Activated T-helper 17 cell treated with anti-CD3 and anti-CD28 coated beads, Interleukin-2, amount 50 U/mL, for 72 hours (primary cell): ENCODE measurements around the gene AP5Z1. TPM values are rescaled to one million over a fixed set of nuclear protein-coding genes. Genes with fewer than 3 reads are reported as not detected.
A peak's percentile ranks its signal among the peaks of the same experiment; 100 is the strongest.

Experiments used
- ATAC-seq: fragments of 150-1000 bp; cut with Tn5 transposase; replicated peaks from 2 replicates; pipeline ENCODE4 v1.10.0; 2021; ENCODE audit warnings: mild to moderate bottlenecking, moderate library complexity
- H3K27ac Mint-ChIP-seq: one replicate; pipeline ENCODE4 v1.8.0; 2022; ENCODE audit warnings: mixed read lengths
- H3K27me3 Mint-ChIP-seq: one replicate; pipeline ENCODE4 v1.8.0; 2022; ENCODE audit warnings: mixed read lengths
- H3K36me3 Mint-ChIP-seq: one replicate; pipeline ENCODE4 v1.8.0; 2022; ENCODE audit warnings: low read depth, mild to moderate bottlenecking, mixed read lengths
- H3K4me1 Mint-ChIP-seq: one replicate; pipeline ENCODE4 v1.8.0; 2022; ENCODE audit warnings: mixed read lengths
- H3K4me3 Mint-ChIP-seq: one replicate; pipeline ENCODE4 v1.8.0; 2022; ENCODE audit warnings: mild to moderate bottlenecking, mixed read lengths
- H3K9me3 Mint-ChIP-seq: one replicate; pipeline ENCODE4 v1.8.0; 2022; ENCODE audit warnings: mixed read lengths
- total RNA-seq, 2 donors: library from RNA; stranded (reverse); gene quantifications; one replicate each; pipeline ENCODE4 v1.2.3, GENCODE V29; 2022

Gene AP5Z1
- total RNA-seq, 2 donors from 2014 or later, result 38.7 to 51.9 TPM

DNA sequence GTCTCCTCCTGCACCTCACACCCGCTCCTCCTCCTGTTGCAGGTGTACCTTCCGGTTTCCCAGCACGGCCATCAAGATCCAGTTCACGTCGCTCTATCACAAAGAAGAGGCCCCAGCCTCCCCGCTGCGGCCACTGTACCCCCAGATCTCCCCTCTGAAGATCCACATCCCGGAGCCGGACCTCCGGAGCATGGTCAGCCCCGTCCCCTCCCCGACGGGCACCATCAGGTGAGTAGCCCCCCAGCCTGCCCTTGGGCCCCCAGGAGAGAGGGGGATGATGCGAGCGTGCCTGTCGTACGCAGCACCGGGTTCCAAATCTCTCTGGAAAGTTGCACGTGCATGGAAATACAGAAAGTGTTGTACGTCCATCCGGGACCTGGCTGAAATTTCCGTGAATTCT, 34.6 kb upstream of the AP5Z1 start:
- Mint-ChIP-seq H3K27ac (no peak overlapping the region), H3K36me3 (peaks cover 41% of the 10 kb centered on the region), H3K4me1 (peaks cover 28% of the 10 kb centered on the region), H3K4me3 (no peak overlapping the region), H3K27me3 (no peaks in the 10 kb centered on the region), H3K9me3 (no peaks in the 10 kb centered on the region)
- ATAC-seq, result no peak

DNA sequence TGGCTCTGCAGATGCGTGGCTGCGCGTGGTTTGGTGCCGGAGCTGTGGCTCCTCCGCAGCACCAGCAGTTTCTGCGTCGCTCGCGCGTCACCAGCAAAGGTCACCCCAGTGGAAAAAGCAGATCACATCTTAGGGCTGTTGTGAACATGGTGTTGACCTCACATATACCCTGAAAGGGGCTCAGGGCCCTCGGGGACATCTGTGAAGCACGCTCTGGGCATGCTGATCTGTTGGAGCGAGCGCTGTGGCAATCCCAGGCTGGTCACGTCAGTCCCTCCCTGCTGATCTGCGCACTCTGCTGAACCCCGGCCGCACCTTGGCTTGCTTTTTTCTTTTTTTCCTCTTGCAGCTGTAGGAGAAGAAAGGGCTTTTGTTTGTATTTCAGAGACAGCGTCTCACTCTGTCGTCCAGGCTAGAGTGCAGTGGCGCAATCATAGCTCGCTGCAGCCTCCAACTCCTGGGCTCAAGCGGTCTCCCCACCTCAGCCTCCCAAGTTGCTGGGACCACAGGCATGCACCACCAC, 33.3 kb upstream of the AP5Z1 start:
- Mint-ChIP-seq H3K4me3 (no peak overlapping the region), H3K4me1 (peaks cover 24% of the 10 kb centered on the region), H3K27me3 (no peaks in the 10 kb centered on the region), H3K27ac (no peak overlapping the region), H3K36me3 (peaks cover 47% of the 10 kb centered on the region), H3K9me3 (no peaks in the 10 kb centered on the region)
- ATAC-seq, result no peak

DNA sequence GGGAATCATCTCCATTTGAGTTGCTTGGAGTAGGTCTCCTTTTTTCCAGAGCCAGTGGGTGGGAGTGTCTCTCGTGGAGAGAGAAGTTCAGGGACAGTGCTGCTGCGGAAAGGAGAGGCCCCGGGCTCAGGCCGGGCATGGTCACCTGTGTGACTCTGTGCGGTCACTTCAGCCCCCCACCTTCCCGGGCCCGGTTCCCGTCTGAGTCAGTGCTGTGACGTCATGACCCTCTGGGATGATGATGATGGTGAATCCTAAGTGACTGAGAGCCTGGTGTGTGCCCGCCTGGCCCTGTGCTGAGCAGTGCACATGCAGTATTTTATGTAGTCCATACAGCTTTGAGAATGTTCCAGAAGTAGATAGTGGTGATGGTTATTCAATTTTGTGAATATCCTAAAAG, 32.6 kb upstream of the AP5Z1 start:
- Mint-ChIP-seq H3K27ac (peak overlapping the region; percentile 56), H3K4me3 (no peak overlapping the region), H3K4me1 (peaks cover 24% of the 10 kb centered on the region), H3K36me3 (peaks cover 51% of the 10 kb centered on the region), H3K27me3 (no peaks in the 10 kb centered on the region), H3K9me3 (no peaks in the 10 kb centered on the region)
- ATAC-seq, result no peak

DNA sequence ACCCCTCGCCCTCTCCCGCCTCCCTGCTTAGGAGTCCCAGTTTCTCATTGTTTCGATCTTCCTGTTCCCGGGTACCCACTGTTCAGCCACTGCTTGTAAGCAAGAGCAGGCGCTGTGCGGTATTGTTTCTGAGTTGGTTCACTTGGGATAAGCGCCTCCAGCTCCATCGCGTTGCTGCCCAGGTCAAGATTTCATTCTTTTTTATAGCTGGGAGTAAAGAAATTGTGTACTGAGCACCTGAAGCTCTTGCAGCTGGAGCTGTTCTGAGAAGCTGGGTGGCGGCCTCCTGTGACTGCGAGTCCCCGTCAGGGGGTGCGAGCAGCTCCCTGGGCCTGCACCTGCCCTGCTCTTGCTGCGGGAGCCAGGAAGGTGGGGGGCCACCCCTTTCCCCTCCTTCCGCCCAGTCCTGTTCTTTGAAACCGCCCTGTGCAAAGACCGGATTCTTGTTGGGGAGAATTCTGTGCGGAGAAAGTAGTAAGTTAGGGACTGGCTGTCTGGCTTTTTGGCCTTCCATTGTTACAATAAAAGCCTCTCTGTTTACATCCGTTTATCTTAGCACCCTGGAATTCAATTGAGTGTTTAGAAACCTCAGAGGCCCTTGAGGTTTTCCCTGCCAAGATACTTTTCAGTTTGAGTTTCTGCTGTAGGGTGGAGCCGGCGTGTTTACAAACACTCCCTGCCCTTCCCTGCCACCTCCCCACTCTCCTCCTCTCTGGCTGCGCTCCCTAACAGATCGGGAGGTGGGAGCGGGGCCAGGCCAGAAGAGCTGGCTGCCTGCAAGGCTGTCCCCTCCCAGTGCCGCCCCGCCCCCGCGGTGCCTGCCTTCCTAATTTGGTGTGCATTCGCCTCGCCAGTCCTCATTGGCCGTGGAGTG, 30.8 kb upstream of the AP5Z1 start:
- H3K4me1 Mint-ChIP-seq, result peaks cover 26% of the 10 kb centered on the region
- H3K27me3 Mint-ChIP-seq, result no peaks in the 10 kb centered on the region
- H3K4me3 Mint-ChIP-seq, result peak overlapping the region; percentile 80
- peak; percentile 90 for ATAC-seq
- peaks cover 60% of the 10 kb centered on the region for H3K36me3 Mint-ChIP-seq
- no peaks in the 10 kb centered on the region for H3K9me3 Mint-ChIP-seq
- peak overlapping the region; percentile 87 for H3K27ac Mint-ChIP-seq

DNA sequence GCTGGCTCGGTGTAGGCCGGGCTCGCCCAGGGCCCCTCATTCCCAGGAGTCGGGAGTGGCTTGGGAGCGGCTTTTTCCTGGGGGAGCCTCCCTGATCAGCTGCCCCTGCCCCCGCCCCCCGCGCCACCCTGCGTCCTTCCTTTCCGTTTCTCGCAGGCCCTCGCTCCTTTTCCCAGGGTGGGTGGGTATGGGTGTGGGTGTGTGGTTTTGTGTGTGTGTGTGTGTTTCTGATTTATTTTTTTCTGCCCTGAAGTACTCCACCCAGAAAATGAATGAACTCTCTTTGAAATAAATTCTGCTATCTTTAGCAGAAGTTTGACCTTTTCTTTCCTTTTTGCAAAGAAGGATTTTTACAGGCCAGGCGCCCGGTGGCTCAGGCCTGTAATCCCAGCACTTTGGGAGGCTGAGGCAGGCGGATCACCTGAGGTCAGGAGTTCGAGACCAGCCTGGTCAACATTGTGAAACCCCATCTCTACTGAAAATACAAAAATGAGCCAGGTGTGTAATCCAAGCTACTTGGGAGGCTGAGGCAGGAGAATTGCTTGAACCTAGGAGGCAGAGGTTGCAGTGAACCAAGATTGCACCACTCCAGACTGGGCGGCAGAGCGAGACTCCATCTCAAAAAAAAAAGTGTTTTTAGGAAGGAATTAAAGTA, 30.0 kb upstream of the AP5Z1 start:
- H3K4me1 Mint-ChIP-seq, result peaks cover 23% of the 10 kb centered on the region
- no peaks in the 10 kb centered on the region for H3K9me3 Mint-ChIP-seq
- no peaks in the 10 kb centered on the region for H3K27me3 Mint-ChIP-seq
- H3K4me3 Mint-ChIP-seq, result peak overlapping the region; percentile 80
- peak overlapping the region; percentile 87 for H3K27ac Mint-ChIP-seq
- ATAC-seq, result peak; percentile 46
- peaks cover 56% of the 10 kb centered on the region for H3K36me3 Mint-ChIP-seq

DNA sequence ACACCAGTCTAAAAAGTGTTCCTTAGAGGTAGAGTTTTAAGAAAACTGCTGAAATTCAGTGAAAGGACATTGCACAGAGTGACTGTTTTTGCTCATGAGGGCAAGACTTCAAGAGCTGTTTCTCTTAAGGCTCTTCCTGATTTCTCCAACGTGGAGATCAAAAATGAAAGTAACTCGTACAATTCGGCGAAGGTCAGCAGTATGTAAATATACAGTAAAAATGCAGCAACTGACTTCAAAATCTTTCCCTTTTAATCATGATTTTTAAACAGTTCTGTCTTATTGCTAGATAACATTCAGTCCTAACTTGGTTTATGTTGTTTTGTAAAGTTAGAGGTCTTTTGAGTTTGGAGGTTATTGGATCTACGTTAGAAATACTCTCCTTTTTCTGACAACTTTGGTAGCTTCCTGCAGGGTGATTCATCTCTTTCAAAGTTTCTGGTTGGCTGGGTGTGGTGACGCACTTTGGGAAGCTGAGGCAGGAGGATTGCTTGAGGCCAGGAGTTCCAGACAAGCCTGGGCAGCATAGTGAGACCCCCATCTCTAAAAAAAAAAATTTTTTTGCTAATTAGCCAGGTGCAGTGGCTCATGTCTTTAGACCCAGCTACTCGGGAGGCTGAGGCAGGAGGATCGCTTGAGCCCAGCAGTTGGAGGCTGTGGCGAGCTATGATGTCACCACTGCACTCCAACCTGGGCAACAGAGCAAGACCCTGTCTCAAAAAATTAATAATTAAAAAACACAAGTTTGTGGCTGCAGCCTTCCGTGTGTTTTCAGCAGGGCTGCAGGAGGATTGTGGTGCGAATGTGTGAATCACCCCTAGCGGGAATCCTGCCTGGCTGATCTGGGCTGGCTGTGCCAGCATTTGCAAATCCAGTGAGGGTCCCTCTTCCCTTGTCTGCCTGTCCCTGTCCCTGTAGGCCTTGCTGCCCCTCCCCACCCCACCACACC, 29.2 kb upstream of the AP5Z1 start:
- peak; percentile 30 for ATAC-seq
- Mint-ChIP-seq H3K9me3 (no peaks in the 10 kb centered on the region), H3K4me1 (peaks cover 23% of the 10 kb centered on the region), H3K36me3 (peaks cover 50% of the 10 kb centered on the region), H3K27me3 (no peaks in the 10 kb centered on the region), H3K4me3 (peak overlapping the region; percentile 80), H3K27ac (peak overlapping the region; percentile 87)

DNA sequence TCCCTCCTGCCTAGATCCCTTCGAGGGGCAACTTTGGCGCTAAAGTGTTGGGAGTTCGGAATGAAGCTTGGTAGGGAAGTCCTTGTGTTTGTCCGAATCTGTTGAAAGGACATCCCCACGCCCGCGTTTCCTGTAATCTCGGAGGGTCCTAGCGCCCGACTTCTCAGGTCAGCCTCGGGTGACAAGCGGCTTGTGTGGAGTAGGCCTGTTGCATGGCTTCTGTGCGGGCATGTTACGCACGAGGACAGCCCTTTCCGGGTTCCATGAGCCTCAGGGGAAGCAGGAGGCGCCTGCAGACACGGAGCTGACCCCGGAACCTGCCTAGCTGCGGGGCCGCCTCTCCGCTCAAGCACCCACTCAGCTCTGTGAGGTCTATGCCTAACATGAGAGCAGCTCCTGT, 28.4 kb upstream of the AP5Z1 start:
- ATAC-seq, result no peak
- H3K4me3 Mint-ChIP-seq, result peak overlapping the region; percentile 80
- H3K4me1 Mint-ChIP-seq, result peaks cover 23% of the 10 kb centered on the region
- peaks cover 43% of the 10 kb centered on the region for H3K36me3 Mint-ChIP-seq
- H3K27ac Mint-ChIP-seq, result peak overlapping the region; percentile 87
- H3K27me3 Mint-ChIP-seq, result no peaks in the 10 kb centered on the region
- no peaks in the 10 kb centered on the region for H3K9me3 Mint-ChIP-seq

DNA sequence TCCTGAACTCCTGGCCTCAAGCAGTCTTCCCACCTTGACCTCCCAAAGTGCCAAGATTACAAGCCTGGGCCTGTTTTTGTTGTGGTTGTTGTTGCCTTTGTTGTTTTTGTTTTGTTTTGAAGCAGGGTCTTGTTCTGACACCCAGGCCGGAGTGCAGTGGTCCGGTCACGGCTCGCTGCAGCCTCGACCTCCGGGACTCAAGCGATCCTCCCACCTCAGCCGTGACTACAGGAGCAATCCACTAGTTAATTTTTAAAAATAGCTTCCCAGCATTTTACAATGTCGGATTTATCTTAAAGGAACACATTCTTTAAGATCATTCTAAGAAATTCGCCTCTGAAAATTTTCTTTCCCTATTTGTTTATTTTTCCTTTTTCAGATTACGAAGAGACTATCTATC, 27.7 kb upstream of the AP5Z1 start:
- H3K4me3 Mint-ChIP-seq, result peak overlapping the region; percentile 80

DNA sequence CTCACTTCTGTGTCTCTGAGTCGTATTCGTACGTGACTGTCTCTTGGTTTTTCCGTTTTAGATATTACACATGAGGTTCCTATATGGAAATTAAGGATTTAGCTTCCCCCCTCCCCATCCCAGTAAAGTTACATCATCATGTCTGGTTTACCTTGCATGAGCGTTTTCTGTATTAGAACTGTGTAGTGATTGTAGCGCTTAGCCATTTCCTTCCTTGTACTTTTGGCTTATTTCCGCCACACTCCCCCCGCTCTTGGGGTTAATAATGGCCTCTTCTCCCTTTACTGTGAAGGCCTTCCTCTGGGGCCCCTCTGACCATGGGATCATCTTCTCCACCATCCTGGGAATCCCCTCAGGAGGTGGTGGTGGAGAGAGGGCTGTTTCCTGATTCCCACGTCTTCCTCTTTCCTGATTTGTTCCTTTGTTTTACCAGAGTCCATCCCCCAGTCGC, 27.2 kb upstream of the AP5Z1 start:
- peak overlapping the region; percentile 80 for H3K4me3 Mint-ChIP-seq
- H3K27ac Mint-ChIP-seq, result peak overlapping the region; percentile 87
- no peaks in the 10 kb centered on the region for H3K9me3 Mint-ChIP-seq
- H3K36me3 Mint-ChIP-seq, result peaks cover 42% of the 10 kb centered on the region
- H3K4me1 Mint-ChIP-seq, result peaks cover 33% of the 10 kb centered on the region
- no peaks in the 10 kb centered on the region for H3K27me3 Mint-ChIP-seq
- ATAC-seq, result peak; percentile 16

More for the DNA sequence above, 27.7 kb upstream of the AP5Z1 start:
- Mint-ChIP-seq H3K27ac (peak overlapping the region; percentile 87), H3K9me3 (no peaks in the 10 kb centered on the region), H3K36me3 (peaks cover 41% of the 10 kb centered on the region), H3K27me3 (no peaks in the 10 kb centered on the region), H3K4me1 (peaks cover 29% of the 10 kb centered on the region)
- ATAC-seq, result no peak

DNA sequence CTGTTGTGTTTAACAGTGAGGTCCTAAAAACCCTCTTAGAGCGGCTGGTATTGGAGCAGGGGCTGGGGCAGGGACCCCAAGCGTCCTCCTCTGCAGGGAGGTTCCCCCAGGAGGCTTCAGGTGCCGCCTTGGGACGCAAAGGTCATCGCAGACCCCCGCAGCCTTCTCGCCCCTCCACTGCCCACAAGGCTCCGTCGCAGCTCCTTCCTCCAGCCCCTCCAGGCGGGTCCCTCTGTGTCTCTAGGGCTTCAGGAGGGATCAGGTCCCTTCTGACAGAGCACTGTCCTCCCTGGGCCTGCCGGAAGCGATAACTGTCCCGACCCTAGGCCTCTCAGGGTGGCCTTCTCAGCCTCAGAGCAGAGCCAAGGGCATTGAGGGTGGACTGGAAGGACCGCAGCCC, 26.1 kb upstream of the AP5Z1 start:
- no peak for ATAC-seq
- no peaks in the 10 kb centered on the region for H3K27me3 Mint-ChIP-seq
- peak overlapping the region; percentile 80 for H3K4me3 Mint-ChIP-seq
- H3K9me3 Mint-ChIP-seq, result no peaks in the 10 kb centered on the region
- H3K36me3 Mint-ChIP-seq, result peaks cover 38% of the 10 kb centered on the region
- H3K4me1 Mint-ChIP-seq, result peaks cover 30% of the 10 kb centered on the region
- peak overlapping the region; percentile 87 for H3K27ac Mint-ChIP-seq

DNA sequence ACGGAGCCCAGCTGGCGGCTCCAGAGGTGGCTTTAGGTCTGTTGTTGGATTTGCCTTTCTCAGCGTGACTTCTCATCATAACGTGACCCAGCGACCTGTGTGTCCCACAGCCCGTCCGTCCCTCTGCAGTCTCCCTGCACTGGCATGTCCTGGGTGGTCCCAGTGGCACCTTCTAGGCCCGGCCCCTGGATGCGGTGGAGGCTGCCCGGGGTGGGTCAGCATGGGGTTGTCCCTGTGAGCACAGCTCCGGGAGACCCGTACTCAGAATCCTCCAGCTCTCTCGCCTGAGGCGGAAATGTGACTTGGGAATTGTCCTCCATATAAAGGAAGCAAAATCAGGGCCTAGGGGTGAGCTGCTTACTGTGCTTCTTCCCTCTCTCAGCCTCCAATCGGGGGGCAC, 25.6 kb upstream of the AP5Z1 start:
- Mint-ChIP-seq H3K27ac (no peak overlapping the region), H3K4me1 (peaks cover 26% of the 10 kb centered on the region), H3K4me3 (no peak overlapping the region), H3K9me3 (no peaks in the 10 kb centered on the region), H3K36me3 (peaks cover 40% of the 10 kb centered on the region), H3K27me3 (no peaks in the 10 kb centered on the region)
- ATAC-seq, result no peak

DNA sequence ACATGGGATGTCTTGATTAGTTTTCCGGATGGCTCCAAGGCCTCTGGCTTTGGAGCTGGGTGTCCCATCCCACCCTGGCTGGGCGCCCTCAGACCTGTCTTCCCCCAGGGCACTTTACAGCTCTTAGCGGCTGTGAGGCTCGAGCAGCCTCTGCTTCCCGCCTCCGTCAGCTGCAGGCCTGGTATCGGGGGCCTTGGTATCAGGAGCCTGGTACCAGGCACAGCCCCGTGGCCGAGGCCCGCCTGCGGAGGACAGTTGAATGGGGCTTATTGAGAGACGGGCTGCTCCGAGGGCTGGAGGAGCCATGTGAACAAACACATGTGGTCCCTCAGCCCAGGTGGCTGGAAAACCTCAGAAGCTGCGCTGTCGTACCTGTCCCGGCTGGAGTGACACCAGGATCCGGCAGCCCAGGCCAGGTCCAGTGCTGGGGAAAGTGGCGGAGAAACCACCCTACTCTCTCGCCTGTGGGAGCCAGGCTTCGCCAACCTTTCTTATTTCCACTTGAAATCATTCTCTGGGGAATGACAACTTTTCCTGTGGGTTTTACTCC, 23.9 kb upstream of the AP5Z1 start:
- no peaks in the 10 kb centered on the region for H3K27me3 Mint-ChIP-seq

DNA sequence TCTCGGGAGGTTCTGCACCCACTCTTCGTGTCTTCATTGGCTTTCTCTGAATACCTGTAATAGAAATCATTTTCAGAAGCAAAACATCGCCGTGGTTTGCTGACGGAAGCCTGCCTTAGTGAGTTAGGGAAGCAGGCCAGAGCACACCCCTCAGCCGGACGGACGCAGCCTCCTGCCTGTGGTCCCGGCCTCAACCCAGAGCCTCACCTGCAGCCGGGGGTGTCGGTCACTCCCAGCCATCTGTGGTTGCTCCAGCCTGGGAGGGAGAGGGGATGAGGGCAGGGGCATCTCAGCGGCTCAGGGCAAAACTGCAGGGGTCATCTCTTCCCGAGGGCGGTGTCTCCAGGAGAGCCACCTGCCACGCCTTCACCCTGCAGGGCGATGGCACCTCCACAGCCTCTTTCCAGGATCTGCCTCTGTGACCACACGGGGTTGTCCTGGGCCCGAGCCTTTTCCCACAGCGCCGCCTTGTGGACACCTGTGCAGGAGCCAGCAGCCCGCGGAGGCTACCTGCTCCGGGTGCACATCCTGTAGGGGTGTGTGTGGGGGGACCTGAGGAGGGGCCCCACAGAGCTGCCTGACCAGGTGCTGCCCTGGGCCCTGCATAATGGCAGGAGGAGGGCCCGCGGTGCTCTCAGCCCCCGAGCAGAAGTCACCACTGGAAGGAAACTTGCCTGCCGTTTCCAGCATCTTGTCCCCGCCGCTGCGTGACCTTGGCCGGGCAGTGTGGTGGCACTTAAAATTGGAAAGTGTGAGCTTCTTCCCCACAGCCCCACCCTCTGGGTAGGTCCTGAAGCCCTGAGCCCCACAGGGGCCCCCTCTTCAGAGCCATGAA, 21.6 kb upstream of the AP5Z1 start:
- H3K4me3 Mint-ChIP-seq, result peak overlapping the region; percentile 35
- peak; percentile 98 for ATAC-seq
- H3K27me3 Mint-ChIP-seq, result no peaks in the 10 kb centered on the region
- H3K36me3 Mint-ChIP-seq, result peaks cover 51% of the 10 kb centered on the region
- peaks cover 14% of the 10 kb centered on the region for H3K4me1 Mint-ChIP-seq
- no peaks in the 10 kb centered on the region for H3K9me3 Mint-ChIP-seq
- peak overlapping the region; percentile 67 for H3K27ac Mint-ChIP-seq

More for the DNA sequence above, 23.9 kb upstream of the AP5Z1 start:
- no peak for ATAC-seq
- Mint-ChIP-seq H3K36me3 (peaks cover 44% of the 10 kb centered on the region), H3K4me1 (peaks cover 25% of the 10 kb centered on the region), H3K9me3 (no peaks in the 10 kb centered on the region), H3K4me3 (no peak overlapping the region), H3K27ac (no peak overlapping the region)
